ENCODE data around the gene KAT6B. TPM values are rescaled to one million over a fixed set of nuclear protein-coding genes. Genes with fewer than 3 reads are reported as not detected.

KAT6B gene
- total RNA-seq, 1 donor from 2014 or later = 57.3 TPM

GRCh38 chr10:75063461-75064230 is 237.2 kb downstream of the KAT6B start:
- ATAC-seq (no peak), DNase-seq (ENCODE audit: low spot score) (no peak)
- intact Hi-C loops (cut with DNase I) = no loop called here

- DNase-seq (ENCODE audit: low spot score) (no peak), ATAC-seq (no peak)
- intact Hi-C loops (cut with DNase I) = no loop called here
These were observed 238.7 kb downstream of the KAT6B start for GRCh38 chr10:75065076-75065475.

- DNase-seq (ENCODE audit: low spot score) (no peak), ATAC-seq (no peak)
- intact Hi-C loops (cut with DNase I) = no loop called here
These were observed 239.9 kb downstream of the KAT6B start for GRCh38 chr10:75066271-75066670.

GRCh38 chr10:75067272-75067671 is 240.9 kb downstream of the KAT6B start:
- ATAC-seq = no peak
- intact Hi-C loops (cut with DNase I) = no loop called here
- DNase-seq (ENCODE audit: low spot score) = no peak

GRCh38 chr10:75068523-75068922 is 242.1 kb downstream of the KAT6B start:
- ATAC-seq (no peak), DNase-seq (ENCODE audit: low spot score) (no peak)
- intact Hi-C loops (cut with DNase I) = no loop called here

- DNase-seq (ENCODE audit: low spot score) (no peak), ATAC-seq (no peak)
- intact Hi-C loops (cut with DNase I) = no loop called here
These were observed 244.1 kb downstream of the KAT6B start for GRCh38 chr10:75070476-75070875.

- DNase-seq (ENCODE audit: low spot score) (no peak), ATAC-seq (no peak)
- intact Hi-C loops (cut with DNase I) = no loop called here
These were observed 244.6 kb downstream of the KAT6B start for GRCh38 chr10:75070961-75071428.

GRCh38 chr10:75071756-75072155 is 245.4 kb downstream of the KAT6B start:
- DNase-seq (ENCODE audit: low spot score) = no peak
- no peak for ATAC-seq
- intact Hi-C loops (cut with DNase I) = no loop called here

GRCh38 chr10:75072727-75073126 is 246.3 kb downstream of the KAT6B start:
- intact Hi-C loops (cut with DNase I) = no loop called here
- ATAC-seq = no peak
- no peak for DNase-seq (ENCODE audit: low spot score)

- no peak for ATAC-seq
- DNase-seq (ENCODE audit: low spot score) = no peak
- intact Hi-C loops (cut with DNase I) = no loop called here
These were observed 247.0 kb downstream of the KAT6B start for GRCh38 chr10:75073442-75073841.

GRCh38 chr10:75074711-75075445 is 248.5 kb downstream of the KAT6B start:
- ATAC-seq (no peak), DNase-seq (ENCODE audit: low spot score) (no peak)
- intact Hi-C loops (cut with DNase I) = no loop called here

GRCh38 chr10:75076348-75076747 is 249.9 kb downstream of the KAT6B start:
- intact Hi-C loops (cut with DNase I) = no loop called here
- DNase-seq (ENCODE audit: low spot score) = no peak
- ATAC-seq = no peak

- intact Hi-C loops (cut with DNase I) = no loop called here
- no peak for DNase-seq (ENCODE audit: low spot score)
- ATAC-seq = no peak
These were observed 253.2 kb downstream of the KAT6B start for GRCh38 chr10:75079436-75080083.

- intact Hi-C loops (cut with DNase I) = no loop called here
- ATAC-seq = no peak
- no peak for DNase-seq (ENCODE audit: low spot score)
These were observed 254.2 kb downstream of the KAT6B start for GRCh38 chr10:75080554-75080953.

GRCh38 chr10:75081379-75081778 is 255.0 kb downstream of the KAT6B start:
- ATAC-seq (no peak), DNase-seq (ENCODE audit: low spot score) (no peak)
- intact Hi-C loops (cut with DNase I) = no loop called here

Data from sciatic nerve (tissue), 2 donors.